ENCODE measurements around the gene ZNF385B.

DNA sequence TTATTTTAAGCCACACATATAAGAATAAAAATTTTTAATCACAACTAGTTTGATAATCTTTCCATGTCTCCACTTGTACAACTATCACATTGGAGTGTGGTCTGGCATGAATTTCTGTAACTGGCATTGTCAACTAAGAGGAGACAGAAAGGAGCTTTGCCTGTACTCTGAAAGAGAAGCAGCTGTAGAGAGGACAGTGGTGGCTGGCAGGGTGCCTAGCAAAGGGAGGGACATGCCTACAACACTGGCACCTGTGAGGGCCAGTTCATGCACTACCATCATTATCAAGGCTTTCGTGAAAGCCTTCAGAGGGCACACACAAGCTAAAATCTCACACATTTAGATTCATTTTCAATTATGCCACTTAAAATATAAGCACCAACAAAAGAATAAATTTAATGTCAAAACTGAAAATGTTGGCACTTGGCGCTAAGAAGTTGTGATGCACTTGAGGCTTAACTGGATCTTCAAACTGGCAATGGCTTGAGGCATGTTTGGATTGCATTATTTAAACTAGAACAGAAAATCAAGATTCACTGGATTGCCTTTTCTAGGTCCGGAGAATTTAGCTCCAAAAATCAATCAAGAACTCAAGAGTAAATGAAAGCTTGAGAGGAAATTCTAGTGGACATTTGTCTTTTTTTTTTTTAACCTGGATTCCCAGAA is 238.6 kb downstream of the ZNF385B start:
- no peak for TF ChIP-seq POLR2AphosphoS5 (IDR thresholded peaks at IDR 0.05; ENCODE audit: low read depth, low read length)
- TF ChIP-seq, protein P1, sequence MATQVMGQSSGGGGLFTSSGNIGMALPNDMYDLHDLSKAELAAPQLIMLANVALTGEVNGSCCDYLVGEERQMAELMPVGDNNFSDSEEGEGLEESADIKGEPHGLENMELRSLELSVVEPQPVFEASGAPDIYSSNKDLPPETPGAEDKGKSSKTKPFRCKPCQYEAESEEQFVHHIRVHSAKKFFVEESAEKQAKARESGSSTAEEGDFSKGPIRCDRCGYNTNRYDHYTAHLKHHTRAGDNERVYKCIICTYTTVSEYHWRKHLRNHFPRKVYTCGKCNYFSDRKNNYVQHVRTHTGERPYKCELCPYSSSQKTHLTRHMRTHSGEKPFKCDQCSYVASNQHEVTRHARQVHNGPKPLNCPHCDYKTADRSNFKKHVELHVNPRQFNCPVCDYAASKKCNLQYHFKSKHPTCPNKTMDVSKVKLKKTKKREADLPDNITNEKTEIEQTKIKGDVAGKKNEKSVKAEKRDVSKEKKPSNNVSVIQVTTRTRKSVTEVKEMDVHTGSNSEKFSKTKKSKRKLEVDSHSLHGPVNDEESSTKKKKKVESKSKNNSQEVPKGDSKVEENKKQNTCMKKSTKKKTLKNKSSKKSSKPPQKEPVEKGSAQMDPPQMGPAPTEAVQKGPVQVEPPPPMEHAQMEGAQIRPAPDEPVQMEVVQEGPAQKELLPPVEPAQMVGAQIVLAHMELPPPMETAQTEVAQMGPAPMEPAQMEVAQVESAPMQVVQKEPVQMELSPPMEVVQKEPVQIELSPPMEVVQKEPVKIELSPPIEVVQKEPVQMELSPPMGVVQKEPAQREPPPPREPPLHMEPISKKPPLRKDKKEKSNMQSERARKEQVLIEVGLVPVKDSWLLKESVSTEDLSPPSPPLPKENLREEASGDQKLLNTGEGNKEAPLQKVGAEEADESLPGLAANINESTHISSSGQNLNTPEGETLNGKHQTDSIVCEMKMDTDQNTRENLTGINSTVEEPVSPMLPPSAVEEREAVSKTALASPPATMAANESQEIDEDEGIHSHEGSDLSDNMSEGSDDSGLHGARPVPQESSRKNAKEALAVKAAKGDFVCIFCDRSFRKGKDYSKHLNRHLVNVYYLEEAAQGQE (IDR thresholded peaks at IDR 0.05; ENCODE audit: insufficient read depth in 1 of 2, low read depth in 2 of 2, low read length in 2 of 2) = no peak
- TF ChIP-seq TAF1 (IDR thresholded peaks at IDR 0.05; ENCODE audit: borderline replicate concordance, insufficient read depth, low read length) = no peak
- no peak for TF ChIP-seq SIN3A (IDR thresholded peaks at IDR 0.05; ENCODE audit: borderline replicate concordance, insufficient read depth, low read length)
